Peyer's patch (tissue), 4 donors: Measurements from ENCODE around the gene MAN1C1.

Experiments used
- POLR2A ChIP-seq, 2 donors: fragments of 450-650 bp; IDR thresholded peaks; one replicate each; pipeline ENCODE4 v1.5.1; 2017; ENCODE audit warnings: antibody characterized with exemption in 2 of 2, mild to moderate bottlenecking in 2 of 2, moderate library complexity in 2 of 2
- TF ChIP-seq, protein P1 (sequence below), 6 experiments: fragments of 450-650 bp in 4 of 6; fragments of 200-600 bp in 2 of 6; sonication (generic) in 1 of 6; IDR thresholded peaks; one replicate each; pipeline ENCODE4 v1.5.1; 2017 to 2019; ENCODE audit warnings: antibody characterized with exemption in 6 of 6, mild to moderate bottlenecking in 3 of 6, moderate library complexity in 1 of 6

GRCh38 chr1:25711555-25712298 is 95.1 kb downstream of the MAN1C1 start:
- TF ChIP-seq, protein P1, sequence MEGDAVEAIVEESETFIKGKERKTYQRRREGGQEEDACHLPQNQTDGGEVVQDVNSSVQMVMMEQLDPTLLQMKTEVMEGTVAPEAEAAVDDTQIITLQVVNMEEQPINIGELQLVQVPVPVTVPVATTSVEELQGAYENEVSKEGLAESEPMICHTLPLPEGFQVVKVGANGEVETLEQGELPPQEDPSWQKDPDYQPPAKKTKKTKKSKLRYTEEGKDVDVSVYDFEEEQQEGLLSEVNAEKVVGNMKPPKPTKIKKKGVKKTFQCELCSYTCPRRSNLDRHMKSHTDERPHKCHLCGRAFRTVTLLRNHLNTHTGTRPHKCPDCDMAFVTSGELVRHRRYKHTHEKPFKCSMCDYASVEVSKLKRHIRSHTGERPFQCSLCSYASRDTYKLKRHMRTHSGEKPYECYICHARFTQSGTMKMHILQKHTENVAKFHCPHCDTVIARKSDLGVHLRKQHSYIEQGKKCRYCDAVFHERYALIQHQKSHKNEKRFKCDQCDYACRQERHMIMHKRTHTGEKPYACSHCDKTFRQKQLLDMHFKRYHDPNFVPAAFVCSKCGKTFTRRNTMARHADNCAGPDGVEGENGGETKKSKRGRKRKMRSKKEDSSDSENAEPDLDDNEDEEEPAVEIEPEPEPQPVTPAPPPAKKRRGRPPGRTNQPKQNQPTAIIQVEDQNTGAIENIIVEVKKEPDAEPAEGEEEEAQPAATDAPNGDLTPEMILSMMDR (IDR thresholded peaks at IDR 0.05): no peak
- TF ChIP-seq POLR2A (IDR thresholded peaks at IDR 0.05): no peak
